B cell (primary cell): ENCODE results near the gene ITFG1. TPM values are rescaled to one million over a fixed set of nuclear protein-coding genes. Genes with fewer than 3 reads are reported as not detected.

Experiments
- ATAC-seq: fragments of 200-7000 bp; cut with Tn5 transposase; one replicate; pipeline ENCODE4 v1.10.0; 2021; ENCODE audit warnings: low read depth, mild to moderate bottlenecking, moderate number of reproducible peaks, moderate library complexity
- CTCF ChIA-PET: fragments of 350-600 bp; sonication (Branson Sonifier 250); formaldehyde crosslinking; loops from one replicate; lab custom pipeline; 2021; ENCODE audit warnings: antibody characterized with exemption, inconsistent platforms; lab: Charles Lee
- POLR2A ChIA-PET: fragments of 350-600 bp; sonication (Branson Sonifier 250); formaldehyde crosslinking; loops from one replicate; lab custom pipeline; 2021; ENCODE audit warnings: antibody characterized with exemption; lab: Charles Lee
- DNase-seq: peaks from one replicate; pipeline ENCODE4 v3.0.0; 2013
- H2AFZ ChIP-seq: 2 replicates; pipeline ENCODE4 v1.6.1; 2012; ENCODE audit warnings: mild to moderate bottlenecking, low read depth, low read length; ENCODE audit not compliant: insufficient read depth, poor library complexity, severe bottlenecking
- H3K27ac ChIP-seq, 2 donors: 1 replicate in 1 of 2; 2 replicates in 1 of 2; pipeline ENCODE4 v1.5.1; 2012 to 2013; ENCODE audit warnings: low read length in 2 of 2, mild to moderate bottlenecking in 2 of 2, moderate library complexity in 1 of 2
- H3K27me3 ChIP-seq, 4 experiments: fragments of 200-600 bp in 1 of 4; sonication (generic) in 1 of 4; replicated peaks in 1 of 4; 1 replicate in 2 of 4; 2 replicates in 2 of 4; pipeline versions ENCODE4 v1.6.1 to v1.7.0; 2013 to 2016; ENCODE audit warnings: low read length in 3 of 4, mild to moderate bottlenecking in 2 of 4, mixed read lengths in 1 of 4, moderate library complexity in 1 of 4; ENCODE audit not compliant: insufficient read depth in 4 of 4, control insufficient read depth in 3 of 4; ENCODE audit errors: control extremely low read depth in 1 of 4
- H3K36me3 ChIP-seq, 2 experiments: replicated peaks in 1 of 2; 1 replicate in 1 of 2; 2 replicates in 1 of 2; pipeline versions ENCODE4 v1.6.1 to v1.7.1; 2013; ENCODE audit warnings: low read length in 1 of 2; ENCODE audit not compliant: insufficient read depth in 2 of 2, control insufficient read depth in 1 of 2; ENCODE audit errors: control extremely low read depth in 1 of 2, extremely low read depth in 1 of 2
- H3K4me1 ChIP-seq, 2 donors: fragments of 200-600 bp in 1 of 2; sonication (generic) in 1 of 2; 1 replicate in 1 of 2; 2 replicates in 1 of 2; pipeline versions ENCODE4 v1.5.1 to v1.6.1; 2013 to 2017; ENCODE audit warnings: low read length in 2 of 2; ENCODE audit not compliant: control insufficient read depth in 2 of 2, insufficient read depth in 2 of 2
- H3K4me2 ChIP-seq: replicated peaks from 2 replicates; pipeline ENCODE3; 2012; ENCODE audit warnings: mild to moderate bottlenecking, low read depth, low read length; ENCODE audit not compliant: poor library complexity, severe bottlenecking
- H3K4me3 ChIP-seq, 5 experiments: fragments of 200-600 bp in 1 of 5; sonication (generic) in 1 of 5; 1 replicate in 3 of 5; 2 replicates in 2 of 5; pipeline versions ENCODE4 v1.5.1 to v1.7.0; 2011 to 2016; ENCODE audit warnings: low read length in 4 of 5, mild to moderate bottlenecking in 4 of 5, low read depth in 2 of 5, control low read depth in 1 of 5, moderate library complexity in 1 of 5; ENCODE audit not compliant: insufficient read depth in 1 of 5; ENCODE audit errors: control extremely low read depth in 1 of 5, extremely low read depth in 1 of 5
- H3K79me2 ChIP-seq: fragments of 200-600 bp; sonication (generic); one replicate; pipeline ENCODE4 v1.6.0; 2016; ENCODE audit warnings: low read length; ENCODE audit not compliant: control insufficient read depth, insufficient read depth
- H3K9ac ChIP-seq: fragments of 200-600 bp; sonication (generic); 2 replicates; pipeline ENCODE4 v1.6.1; 2017; ENCODE audit warnings: mild to moderate bottlenecking, low read length, moderate library complexity
- H3K9me3 ChIP-seq, 3 donors: one replicate each; pipeline versions ENCODE4 v1.6.1 to v1.7.1; 2013; ENCODE audit warnings: low read length in 2 of 3; ENCODE audit not compliant: control insufficient read depth in 2 of 3, insufficient read depth in 1 of 3; ENCODE audit errors: control extremely low read depth in 1 of 3
- H4K20me1 ChIP-seq: 2 replicates; pipeline ENCODE4 v1.6.0; 2012; ENCODE audit warnings: mild to moderate bottlenecking, low read length; ENCODE audit not compliant: insufficient read depth, control insufficient read depth, poor library complexity, severe bottlenecking
- H3K27ac Mint-ChIP-seq: one replicate; pipeline ENCODE4 v1.8.0; 2021; ENCODE audit warnings: mixed read lengths
- H3K27me3 Mint-ChIP-seq: one replicate; pipeline ENCODE4 v1.8.0; 2021; ENCODE audit warnings: mixed read lengths
- H3K4me1 Mint-ChIP-seq: one replicate; pipeline ENCODE4 v1.8.0; 2021; ENCODE audit warnings: mixed read lengths
- H3K4me3 Mint-ChIP-seq: one replicate; pipeline ENCODE4 v1.8.0; 2021; ENCODE audit warnings: mixed read lengths
- H3K9me3 Mint-ChIP-seq: one replicate; pipeline ENCODE4 v1.8.0; 2022; ENCODE audit warnings: mixed read lengths; ENCODE audit not compliant: insufficient read depth
- CTCF ChIP-seq: fragments of 200-600 bp; IDR thresholded peaks from one replicate; pipeline ENCODE4 v1.8.0; 2022; ENCODE audit warnings: antibody characterized with exemption, mild to moderate bottlenecking
- EZH2 ChIP-seq: IDR thresholded peaks from 2 replicates; pipeline ENCODE4 v1.6.1; 2012; ENCODE audit warnings: borderline replicate concordance, low read depth, mild to moderate bottlenecking, moderate library complexity, low read length; ENCODE audit not compliant: insufficient read depth, poor library complexity, severe bottlenecking
- WGBS: methylation state at CpG from one replicate; pipeline ENCODE4 v1.1.5; 2013; ENCODE audit warnings: missing lambda C conversion rate; ENCODE audit not compliant: insufficient coverage; 5-methylcytosine and 5-hydroxymethylcytosine counted together
- intact Hi-C: fragments of 100-400 bp; cut with micrococcal nuclease; formaldehyde crosslinking; loops from one replicate; pipeline ENCODE4 v1.10.0; 2022
- polyA plus RNA-seq: library from polyadenylated mRNA; depleted of rRNA; stranded (reverse); fragments of >200 nt; gene quantifications from 2 replicates; pipeline ENCODE4 v1.2.3, GENCODE V29; 2012
- total RNA-seq, 2 donors: library from RNA; stranded (reverse); fragments of 120-200 nt in 1 of 2; gene quantifications; 1 replicate in 1 of 2; 2 replicates in 1 of 2; pipeline versions ENCODE4 v1.2.3 to v1.2.4, GENCODE V29; 2013 to 2022

The ITFG1 gene
- total and polyA plus RNA-seq, 2 donors (not counting 1 experiment from before 2014, with no cell fraction given), result 9.7 to 40.4 TPM

GRCh38 chr16:47507701-47508100 is 46.8 kb upstream of the ITFG1 start:
- Mint-ChIP-seq H3K4me1 (peaks cover 17% of the 10 kb centered on the region), H3K27ac (peak overlapping the region; percentile 60), H3K9me3 (no peaks in the 10 kb centered on the region), H3K4me3 (no peak overlapping the region), H3K27me3 (no peaks in the 10 kb centered on the region)
- CTCF ChIA-PET, result no interaction called here
- intact Hi-C loops, result loop anchor here (2.0 kb wide), 1 partner anchor 15 kb away; no protein-coding TSS in a partner anchor
- TF ChIP-seq CTCF, result no peak
- Histone ChIP-seq H3K4me1 (peaks cover 8 to 9% of the 10 kb centered on the region in 2 donors), H3K27ac (no peak overlapping the region), H3K36me3 (peaks cover 15 to 54% of the 10 kb centered on the region in 2 experiments), H3K9ac (no peak overlapping the region), H4K20me1 (no peaks in the 10 kb centered on the region), H3K79me2 (peaks cover 3% of the 10 kb centered on the region), H3K4me3 (no peak overlapping the region), H3K27me3 (no peaks in the 10 kb centered on the region), H2AFZ (no peak overlapping the region), H3K4me2 (no peak overlapping the region), H3K9me3 (peaks cover 0 to 3% (median 0%) of the 10 kb centered on the region in 3 donors)
- DNase-seq (no peak), ATAC-seq (no peak)
- no CpG with 5 or more reads among the region's 1 CpG for WGBS
- POLR2A ChIA-PET, result no interaction called here

GRCh38 chr16:47506800-47507199 is 45.9 kb upstream of the ITFG1 start:
- intact Hi-C loops, result loop anchor here (2.0 kb wide), 1 partner anchor 14 kb away; no protein-coding TSS in a partner anchor

More at GRCh38 chr16:47506800-47507199, 45.9 kb upstream of the ITFG1 start:
- H3K79me2 ChIP-seq, result peaks cover 2% of the 10 kb centered on the region
- WGBS, result 0% methylated on average over 1 of the region's 2 CpGs
- H3K27me3 ChIP-seq, result no peaks in the 10 kb centered on the region
- Mint-ChIP-seq H3K27ac (peak overlapping the region; percentile 80), H3K4me3 (peak overlapping the region; percentile 52), H3K9me3 (no peaks in the 10 kb centered on the region), H3K4me1 (peaks cover 17% of the 10 kb centered on the region), H3K27me3 (no peaks in the 10 kb centered on the region)
- H3K4me2 ChIP-seq, result peak overlapping the region; percentile 7
- H3K4me3 ChIP-seq, result no peak overlapping the region
- H3K9me3 ChIP-seq, result peaks cover 0 to 3% (median 0%) of the 10 kb centered on the region in 3 donors
- H4K20me1 ChIP-seq, result no peaks in the 10 kb centered on the region
- DNase-seq (no peak), ATAC-seq (no peak)
- ChIA-PET CTCF (interaction anchor here (0.9 to 1.7 kb wide), 2 partner anchors 13 to 16 kb away, joined by 3 to 6 read pairs; no protein-coding TSS in a partner anchor), POLR2A (no interaction called here)
- peaks cover 16 to 46% of the 10 kb centered on the region in 2 experiments for H3K36me3 ChIP-seq
- H3K27ac ChIP-seq, result peak overlapping the region in 1 of 2 donors; percentile 47
- no peak overlapping the region for H2AFZ ChIP-seq
- H3K9ac ChIP-seq, result no peak overlapping the region
- H3K4me1 ChIP-seq, result peaks cover 8 to 9% of the 10 kb centered on the region in 2 donors
- TF ChIP-seq CTCF (no peak), EZH2 (no peak)
